GM21737 (cell line): ENCODE results near the gene FNDC8.
"Not testable (repeated sequence)": the region's sequence is repeated elsewhere in the genome, so short reads cannot be mapped to it uniquely, and the experiment has no call there.

ENCODE experiments used
- ATAC-seq: cut with Tn5 transposase; IDR thresholded peaks from one replicate; pipeline ENCODE4 v1.9.1; 2021; ENCODE audit warnings: mild to moderate bottlenecking, moderate library complexity; ENCODE audit not compliant: unreplicated experiment

The FNDC8 gene

DNA sequence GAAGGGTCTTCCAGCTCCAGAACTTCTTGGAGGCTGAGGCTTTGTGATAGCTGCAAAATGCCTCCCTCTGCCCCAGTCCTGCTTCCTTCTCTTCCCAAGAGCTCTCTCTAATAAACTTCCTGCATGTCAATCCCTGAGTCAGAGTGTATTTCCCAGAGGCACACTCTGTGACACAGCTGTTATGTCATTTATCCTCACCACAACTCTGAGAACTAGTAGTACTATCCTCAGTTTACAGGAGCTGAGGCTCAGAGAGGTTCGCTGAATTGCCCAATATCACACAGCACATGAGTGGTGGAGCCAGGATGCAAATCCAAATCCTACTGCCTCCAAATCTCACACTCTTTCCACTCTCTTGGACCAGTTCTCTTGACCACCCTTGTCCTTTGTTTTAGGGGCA lies 46.3 kb downstream of the FNDC8 start:
- no peak for ATAC-seq

- ATAC-seq = no peak
Observed at GRCh38 chr17:35169835-35170363, 48.5 kb downstream of the FNDC8 start.

- no peak for ATAC-seq
Observed at GRCh38 chr17:35170968-35171771, 49.8 kb downstream of the FNDC8 start.

GRCh38 chr17:35171834-35172233 lies 50.4 kb downstream of the FNDC8 start:
- no peak for ATAC-seq

GRCh38 chr17:35172321-35172720 lies 50.9 kb downstream of the FNDC8 start:
- not testable (repeated sequence) for ATAC-seq

DNA sequence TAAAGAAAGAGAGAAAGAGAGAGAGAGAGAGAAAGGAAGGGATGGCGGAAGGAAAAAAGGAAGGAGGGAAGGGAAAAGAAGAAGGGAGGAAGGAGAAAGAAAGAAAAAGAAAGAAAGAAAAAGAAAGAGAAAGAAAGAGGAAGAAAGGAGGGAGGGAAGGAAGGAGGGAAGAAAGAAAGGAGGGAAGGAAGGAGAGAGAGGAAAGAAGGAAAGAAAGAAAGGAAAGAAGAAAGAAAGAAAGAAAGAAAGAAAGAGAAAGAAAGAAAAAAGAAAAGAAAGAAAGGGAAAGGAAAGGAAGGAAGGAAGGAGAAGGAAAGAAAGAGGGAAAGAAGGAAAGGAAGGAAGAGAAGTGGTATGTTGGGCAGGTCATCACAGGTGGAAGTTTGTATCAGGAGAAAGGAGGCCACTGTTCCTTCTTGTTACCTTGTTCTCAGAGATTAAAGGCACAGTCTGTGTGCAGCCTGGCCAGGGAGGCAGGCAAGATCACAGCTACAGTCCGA lies 53.5 kb downstream of the FNDC8 start:
- no peak for ATAC-seq

- no peak for ATAC-seq
Observed at GRCh38 chr17:35175638-35176415, 54.4 kb downstream of the FNDC8 start.

DNA sequence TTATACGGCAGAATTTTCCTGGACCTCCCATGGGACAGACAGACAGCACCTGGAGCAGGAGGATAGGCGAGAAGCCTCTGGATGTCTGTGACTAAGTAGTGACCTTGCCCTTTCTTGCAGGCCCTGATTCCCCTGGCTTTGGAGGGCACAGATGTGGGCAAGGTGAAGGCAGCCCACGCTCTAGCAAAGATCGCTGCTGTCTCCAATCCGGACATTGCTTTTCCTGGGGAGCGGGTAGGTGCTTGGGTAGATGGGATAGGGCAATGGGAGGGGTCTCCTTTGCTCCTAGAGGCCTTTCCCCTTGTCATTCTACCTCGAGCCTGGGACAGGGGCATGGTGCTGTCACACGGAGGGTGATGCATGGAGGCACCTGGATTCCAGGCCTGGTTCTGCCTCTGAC lies 55.5 kb downstream of the FNDC8 start:
- ATAC-seq = no peak

DNA sequence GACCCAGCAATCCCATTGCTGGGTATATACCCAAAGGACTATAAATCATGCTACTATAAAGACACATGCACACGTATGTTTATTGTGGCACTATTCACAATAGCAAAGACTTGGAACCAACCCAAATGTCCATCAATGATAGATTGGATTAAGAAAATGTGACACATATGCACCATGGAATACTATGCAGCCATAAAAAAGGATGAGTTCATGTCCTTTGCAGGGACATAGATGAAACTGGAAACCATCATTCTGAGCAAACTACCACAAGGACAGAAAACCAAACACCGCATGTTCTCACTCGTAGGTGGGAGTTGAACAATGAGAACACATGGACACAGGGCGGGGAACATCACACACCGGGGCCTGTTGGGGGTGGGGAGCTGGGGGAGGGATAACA lies 58.0 kb downstream of the FNDC8 start:
- not testable (repeated sequence) for ATAC-seq
